ENCODE results near the gene SAMD7. TPM values are rescaled to one million over a fixed set of nuclear protein-coding genes. Genes with fewer than 3 reads are reported as not detected.

SAMD7 gene
- total RNA-seq, 1 donor from 2014 or later: not detected

DNA sequence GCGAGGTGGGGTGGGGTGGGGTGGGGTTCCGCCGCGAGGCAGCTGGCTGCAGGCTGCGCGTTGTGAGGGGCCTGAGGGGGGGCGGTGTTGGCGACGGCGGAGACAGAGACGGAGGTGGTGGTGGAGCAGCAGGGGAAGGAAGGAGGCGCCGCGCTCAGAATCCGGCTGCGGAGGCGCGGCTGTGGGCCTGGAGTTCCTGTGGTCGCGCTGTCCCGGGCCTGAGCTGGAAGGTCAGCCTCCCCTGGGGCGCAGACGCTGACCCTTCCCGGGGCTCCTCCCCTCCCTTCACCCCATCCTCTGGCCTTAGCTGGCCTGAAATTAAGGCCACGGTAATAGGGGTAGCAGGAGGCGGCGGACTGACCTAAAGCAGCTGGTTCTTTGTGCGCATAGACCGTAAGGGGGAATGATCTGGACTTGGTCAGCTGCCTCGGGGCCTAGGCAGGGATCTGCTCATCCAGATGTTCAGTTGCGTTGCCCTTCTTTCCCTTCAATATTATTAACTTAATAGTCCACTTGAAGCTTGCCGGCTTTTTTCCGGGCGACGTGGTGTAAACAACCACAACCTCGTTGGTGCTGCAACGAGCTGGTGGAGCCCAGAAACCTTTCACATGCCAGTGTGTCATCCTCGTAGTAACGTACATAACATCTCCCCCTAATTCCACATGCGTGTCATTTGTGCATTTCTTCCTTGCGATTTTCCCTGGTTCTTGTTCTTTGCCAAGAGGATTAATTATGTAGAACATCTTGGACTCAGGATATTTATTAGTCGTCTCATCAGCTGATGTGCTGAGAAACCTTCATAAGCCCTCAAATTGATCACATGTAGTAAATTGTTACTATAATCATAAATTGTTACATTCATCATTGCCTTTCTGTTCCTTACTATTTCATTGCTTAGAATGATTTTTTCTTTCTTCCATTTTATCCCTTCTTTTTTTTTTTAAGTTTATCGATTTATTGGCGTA, 55.9 kb downstream of the SAMD7 start:
- DNase-seq (ENCODE audit: low read depth): peak; percentile 49

DNA sequence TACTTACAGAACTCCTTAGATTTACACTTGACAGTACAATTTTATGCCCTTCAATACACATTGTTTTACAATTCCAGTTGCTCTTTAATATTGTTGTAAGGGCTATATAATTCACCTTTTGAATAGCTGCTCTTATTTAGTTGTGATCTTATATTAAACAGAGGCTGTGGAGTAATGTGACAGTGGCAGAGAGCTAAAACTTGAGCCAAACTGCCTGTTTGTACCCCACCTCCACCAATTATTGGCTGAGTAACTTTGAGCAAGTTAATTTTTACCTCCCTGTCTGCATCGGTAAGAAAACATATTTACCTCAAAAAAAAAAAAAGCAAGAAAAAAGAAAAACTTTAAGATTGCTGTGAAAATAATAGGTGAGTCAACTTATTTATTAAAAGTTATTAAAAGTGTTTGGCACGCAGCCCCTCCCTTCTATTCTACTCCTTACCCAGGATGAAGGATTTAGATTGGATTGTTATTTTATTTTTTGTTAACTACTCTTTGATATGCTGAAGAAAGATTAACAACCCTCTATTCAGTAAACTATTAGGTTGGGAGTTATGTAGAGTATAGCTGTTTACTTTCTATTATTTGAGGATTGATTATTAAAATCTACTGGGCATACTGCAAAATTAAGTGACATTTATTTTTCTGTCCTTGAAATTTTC, 57.0 kb downstream of the SAMD7 start:
- no peak for DNase-seq (ENCODE audit: low read depth)

DNA sequence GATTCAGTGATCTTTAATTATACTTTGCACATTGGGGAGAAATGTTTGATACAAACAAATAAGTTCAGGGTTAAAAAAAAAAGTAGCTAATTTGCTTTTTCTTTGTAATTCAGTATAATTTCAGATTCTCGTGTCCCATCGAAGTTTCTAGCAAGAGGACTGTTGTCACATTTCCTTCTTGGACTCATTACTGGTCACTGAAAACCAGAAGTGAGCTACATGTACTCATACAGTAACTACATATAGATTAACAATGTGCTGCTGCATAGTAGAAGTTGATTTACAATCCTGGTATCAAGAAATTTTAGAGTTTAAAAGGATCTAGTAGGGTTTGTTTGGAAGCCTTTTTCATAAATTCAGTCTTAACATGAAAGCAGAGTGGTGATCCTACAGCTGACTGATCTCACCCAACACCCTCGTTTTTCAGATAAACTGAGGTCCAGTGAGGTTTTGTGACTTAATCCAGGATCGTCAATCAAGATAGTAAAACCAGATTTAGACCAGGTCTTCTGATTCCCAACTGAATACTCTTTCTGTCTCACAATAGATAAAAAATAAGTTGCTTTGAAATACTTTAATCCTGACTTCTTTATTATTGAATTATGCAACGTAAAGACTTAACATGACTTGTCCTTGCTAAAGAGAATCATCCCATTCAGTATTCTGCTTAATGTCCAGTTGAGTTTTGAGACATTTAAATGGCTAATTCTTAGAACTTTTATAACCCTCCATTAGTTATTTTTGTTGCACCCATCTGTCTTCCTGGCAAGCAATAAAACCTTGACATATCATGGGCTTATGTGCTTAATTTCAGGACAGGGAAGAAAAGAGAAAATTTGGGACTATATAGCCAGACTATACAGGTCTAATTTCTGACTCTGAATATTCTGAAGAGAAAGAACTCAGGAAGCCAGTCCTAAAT, 58.1 kb downstream of the SAMD7 start:
- DNase-seq (ENCODE audit: low read depth): no peak

DNA sequence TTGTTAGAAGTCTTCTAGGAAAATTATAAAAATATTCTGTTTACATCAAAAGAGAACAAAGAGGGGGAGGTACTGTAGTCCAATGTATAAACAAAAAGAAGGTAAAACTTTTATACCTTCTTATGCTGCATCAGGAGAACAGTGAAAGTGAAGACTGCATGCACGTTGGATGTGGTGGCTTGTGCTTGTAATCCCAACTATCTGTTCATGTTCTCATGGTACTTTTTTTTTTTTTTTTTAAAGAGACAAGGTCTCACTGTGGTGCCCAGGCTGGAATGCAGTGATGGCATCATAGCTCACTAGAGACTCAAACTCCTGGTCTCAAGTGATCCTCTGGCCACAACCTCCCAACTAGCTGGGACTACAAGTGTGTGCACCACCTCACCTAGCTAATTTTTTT, 59.5 kb downstream of the SAMD7 start:
- no peak for DNase-seq (ENCODE audit: low read depth)

DNA sequence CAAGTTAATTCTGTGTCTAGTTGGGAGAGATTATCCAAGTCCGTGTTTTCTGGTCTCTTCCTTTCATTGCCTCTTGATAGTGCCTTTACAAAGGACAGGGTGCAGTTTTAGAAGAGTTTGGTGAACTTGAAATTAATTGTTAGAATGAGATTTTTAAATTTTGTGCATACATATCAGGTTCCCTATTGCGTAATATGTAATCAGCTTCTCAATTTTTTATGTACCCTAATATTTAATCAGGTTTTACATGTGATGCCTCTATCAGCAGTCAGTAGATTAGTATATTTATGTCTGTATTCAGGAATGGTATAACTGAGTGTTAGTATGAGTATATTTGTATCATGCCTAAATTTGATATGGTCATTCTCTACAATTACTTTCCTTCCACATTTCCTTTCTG, 60.1 kb downstream of the SAMD7 start:
- no peak for DNase-seq (ENCODE audit: low read depth)

DNA sequence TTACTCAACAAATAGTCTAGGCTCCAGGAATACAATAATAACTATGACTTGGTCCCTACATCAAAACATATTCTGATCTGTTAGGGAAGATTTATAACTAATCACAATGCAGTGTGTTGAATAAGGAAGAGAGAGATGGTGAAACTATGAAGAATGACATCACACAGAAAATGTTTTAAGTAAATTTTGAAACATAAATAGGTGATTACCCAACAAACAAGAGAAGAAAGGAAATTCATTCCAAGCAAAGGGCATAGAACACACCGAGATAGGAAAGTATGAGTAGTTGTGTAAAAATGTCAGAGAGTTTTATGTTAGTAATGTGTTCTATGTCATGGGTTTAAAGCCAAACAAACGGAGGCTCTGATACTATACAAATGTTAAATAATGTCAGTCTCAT, 68.7 kb downstream of the SAMD7 start:
- peak; percentile 36 for DNase-seq (ENCODE audit: low read depth)

DNA sequence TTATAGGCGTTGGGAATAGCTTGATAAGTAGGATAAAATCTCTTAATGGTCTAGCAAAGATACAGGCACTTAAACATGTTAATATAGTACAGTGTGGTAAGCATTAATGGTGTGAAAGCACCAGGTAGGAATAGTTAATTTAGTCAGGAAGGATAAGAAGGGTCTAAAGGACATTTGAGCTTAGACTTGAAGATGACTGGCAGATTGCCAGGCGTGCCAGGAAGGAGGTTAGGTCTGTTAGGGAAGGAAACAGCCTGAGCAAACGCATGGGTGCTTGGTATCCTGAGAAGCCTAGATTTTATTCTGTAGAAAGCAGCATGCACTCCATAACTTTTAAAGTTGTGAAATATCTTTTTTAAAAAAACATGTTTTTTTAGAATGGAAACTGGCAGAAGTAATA, 72.9 kb downstream of the SAMD7 start:
- DNase-seq (ENCODE audit: low read depth): no peak

Other genes with a start within 250 kb of the SAMD7 start
- gene MECOM, start 247.9 kb upstream of the SAMD7 start, total RNA-seq: 23.1 and 142 TPM in 2 replicates
- gene TERC, start 146.5 kb upstream of the SAMD7 start, total RNA-seq: 16.7 and 685 TPM in 2 replicates
- 12.3 and 14.3 TPM in 2 replicates for gene ACTRT3, start 142.0 kb upstream of the SAMD7 start, total RNA-seq
- gene MYNN, start 138.2 kb upstream of the SAMD7 start, total RNA-seq: 21.7 and 23.2 TPM in 2 replicates
- 0.17 TPM in 1 of 2 replicates, not detected in the other for gene LRRIQ4, start 98.7 kb upstream of the SAMD7 start, total RNA-seq
- gene LRRC34, start 98.7 kb upstream of the SAMD7 start, total RNA-seq: 5.2 and 8.0 TPM in 2 replicates
- gene LRRC31, start 41.6 kb upstream of the SAMD7 start, total RNA-seq: 1.2 and 1.8 TPM in 2 replicates
- gene SEC62, start 55.2 kb downstream of the SAMD7 start, total RNA-seq: 28.8 and 106 TPM in 2 replicates
- gene GPR160, start 126.4 kb downstream of the SAMD7 start, total RNA-seq: 28.6 and 50.5 TPM in 2 replicates